Testis (tissue), 2 donors: ENCODE measurements around the gene BCAS2.

Experiments
- CTCF ChIP-seq, 3 experiments: fragments of 450-650 bp in 2 of 3; fragments of 200-600 bp in 1 of 3; sonication (generic) in 1 of 3; IDR thresholded peaks; one replicate each; pipeline ENCODE4 v1.5.1; 2016 to 2019; ENCODE audit warnings: antibody characterized with exemption in 3 of 3, mild to moderate bottlenecking in 2 of 3, moderate library complexity in 1 of 3
- POLR2A ChIP-seq: fragments of 450-650 bp; IDR thresholded peaks from one replicate; pipeline ENCODE4 v1.6.1; 2017; ENCODE audit warnings: antibody characterized with exemption, mild to moderate bottlenecking, moderate library complexity

GRCh38 chr1:114586513-114587047, 5.2 kb upstream of the BCAS2 start:
- TF ChIP-seq CTCF (IDR thresholded peaks at IDR 0.05) (no peak), POLR2A (no peak)
